GM19324 (cell line): ENCODE data around the gene TMEM114.

Experiments
- ATAC-seq: cut with Tn5 transposase; IDR thresholded peaks from one replicate; pipeline ENCODE4 v1.9.1; 2021; ENCODE audit warnings: mild to moderate bottlenecking, moderate library complexity; ENCODE audit not compliant: unreplicated experiment, low FRiP score

TMEM114 gene

GRCh38 chr16:8589900-8590688 lies at the start of gene TMEM114:
Gene TMEM114 (minus strand): TSS chr16:8590511. CDS start chr16:8589838, 673 bp downstream.
- ATAC-seq = no peak

GRCh38 chr16:8639694-8640093 lies 49.4 kb upstream of the TMEM114 start:
- no peak for ATAC-seq

GRCh38 chr16:8634991-8635736 lies 44.9 kb upstream of the TMEM114 start:
- no peak for ATAC-seq

GRCh38 chr16:8632675-8633182 lies 42.4 kb upstream of the TMEM114 start:
- ATAC-seq = no peak

- no peak for ATAC-seq
Observed at GRCh38 chr16:8631818-8632465, 41.6 kb upstream of the TMEM114 start.

- ATAC-seq = no peak
Observed at GRCh38 chr16:8631373-8631772, 41.1 kb upstream of the TMEM114 start.

- ATAC-seq = no peak
Observed at GRCh38 chr16:8630255-8630953, 40.1 kb upstream of the TMEM114 start.

GRCh38 chr16:8628981-8629725 lies 38.8 kb upstream of the TMEM114 start:
- ATAC-seq = no peak

GRCh38 chr16:8627456-8627855 lies 37.1 kb upstream of the TMEM114 start:
- ATAC-seq = no peak

- no peak for ATAC-seq
Observed at GRCh38 chr16:8626946-8627345, 36.6 kb upstream of the TMEM114 start.

GRCh38 chr16:8625491-8626087 lies 35.3 kb upstream of the TMEM114 start:
- ATAC-seq = no peak

GRCh38 chr16:8623634-8624033 lies 33.3 kb upstream of the TMEM114 start:
- ATAC-seq = no peak

GRCh38 chr16:8622315-8622656 lies 32.0 kb upstream of the TMEM114 start:
- no peak for ATAC-seq

GRCh38 chr16:8621572-8622314 lies 31.4 kb upstream of the TMEM114 start, which contains the start of gene METTL22:
Gene METTL22 (plus strand): TSS chr16:8621698. CDS start chr16:8625666, 3,968 bp downstream.
- ATAC-seq = peak; percentile 92

GRCh38 chr16:8621222-8621571 lies 30.9 kb upstream of the TMEM114 start:
- ATAC-seq = no peak

GRCh38 chr16:8620535-8620934 lies 30.2 kb upstream of the TMEM114 start:
- ATAC-seq = no peak

GRCh38 chr16:8619671-8620370 lies 29.5 kb upstream of the TMEM114 start:
- ATAC-seq = no peak

- no peak for ATAC-seq
Observed at GRCh38 chr16:8614435-8615029, 24.2 kb upstream of the TMEM114 start.
